NOMO-1 treated with dmso at 0.1 percent for 144 hours (cell line): ENCODE data around the gene CCNF.
A peak's percentile ranks its signal among the peaks of the same experiment; 100 is the strongest.

Source experiments
- DNase-seq: peaks from one replicate; lab custom pipeline; 2025; ENCODE audit not compliant: unreplicated experiment; lab: John Stamatoyannopoulos, UW

Gene CCNF

DNA sequence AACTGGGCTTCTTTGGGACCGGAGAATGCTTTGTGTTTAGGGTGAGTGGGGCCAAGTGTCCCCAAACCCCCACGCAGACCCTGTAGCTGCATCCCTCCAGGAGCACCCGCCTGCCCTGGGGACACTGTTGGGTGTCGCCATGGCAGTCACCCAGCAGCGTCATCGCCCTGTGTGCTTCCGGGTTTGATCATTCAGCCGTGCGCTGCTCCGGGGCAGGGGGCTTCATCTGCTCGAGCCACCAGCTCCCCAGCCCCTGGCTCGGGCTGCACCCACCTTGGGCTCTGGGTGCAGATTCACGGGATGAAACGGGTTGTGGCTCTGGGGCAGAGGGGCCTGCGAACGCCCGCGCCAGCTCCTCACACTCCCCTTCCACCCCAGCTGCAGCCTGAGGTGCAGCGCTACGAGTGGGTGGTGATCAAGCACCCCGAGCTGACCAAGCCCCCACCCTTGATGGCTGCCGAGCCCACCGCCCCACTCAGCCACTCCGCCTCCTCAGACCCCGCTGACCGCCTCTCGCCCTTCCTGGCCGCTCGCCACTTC lies 70.7 kb downstream of the CCNF start:
- no peak for DNase-seq

DNA sequence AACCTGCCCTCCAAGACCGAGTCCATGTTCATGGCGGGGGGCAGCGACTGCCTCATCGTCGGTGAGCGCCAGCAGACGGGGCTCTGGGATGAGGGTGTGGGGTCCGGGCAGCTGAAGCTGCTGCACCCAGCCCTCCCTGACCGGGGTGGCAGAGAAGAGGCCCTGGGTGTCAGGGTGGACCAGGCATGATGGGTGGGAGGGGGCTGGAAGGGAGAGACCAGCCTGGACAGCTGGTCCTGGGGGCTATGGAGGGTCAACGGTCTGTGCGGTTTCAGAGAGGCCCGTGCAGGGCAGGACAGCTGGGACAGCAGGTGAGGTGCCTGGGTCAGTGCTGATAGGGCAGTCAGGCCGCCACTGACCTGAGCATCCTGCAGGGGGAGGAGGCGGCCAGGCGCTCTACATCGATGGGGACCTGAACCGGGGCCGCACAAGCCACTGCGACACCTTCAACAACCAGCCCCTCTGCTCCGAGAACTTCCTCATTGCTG lies 71.2 kb downstream of the CCNF start:
- no peak for DNase-seq

DNA sequence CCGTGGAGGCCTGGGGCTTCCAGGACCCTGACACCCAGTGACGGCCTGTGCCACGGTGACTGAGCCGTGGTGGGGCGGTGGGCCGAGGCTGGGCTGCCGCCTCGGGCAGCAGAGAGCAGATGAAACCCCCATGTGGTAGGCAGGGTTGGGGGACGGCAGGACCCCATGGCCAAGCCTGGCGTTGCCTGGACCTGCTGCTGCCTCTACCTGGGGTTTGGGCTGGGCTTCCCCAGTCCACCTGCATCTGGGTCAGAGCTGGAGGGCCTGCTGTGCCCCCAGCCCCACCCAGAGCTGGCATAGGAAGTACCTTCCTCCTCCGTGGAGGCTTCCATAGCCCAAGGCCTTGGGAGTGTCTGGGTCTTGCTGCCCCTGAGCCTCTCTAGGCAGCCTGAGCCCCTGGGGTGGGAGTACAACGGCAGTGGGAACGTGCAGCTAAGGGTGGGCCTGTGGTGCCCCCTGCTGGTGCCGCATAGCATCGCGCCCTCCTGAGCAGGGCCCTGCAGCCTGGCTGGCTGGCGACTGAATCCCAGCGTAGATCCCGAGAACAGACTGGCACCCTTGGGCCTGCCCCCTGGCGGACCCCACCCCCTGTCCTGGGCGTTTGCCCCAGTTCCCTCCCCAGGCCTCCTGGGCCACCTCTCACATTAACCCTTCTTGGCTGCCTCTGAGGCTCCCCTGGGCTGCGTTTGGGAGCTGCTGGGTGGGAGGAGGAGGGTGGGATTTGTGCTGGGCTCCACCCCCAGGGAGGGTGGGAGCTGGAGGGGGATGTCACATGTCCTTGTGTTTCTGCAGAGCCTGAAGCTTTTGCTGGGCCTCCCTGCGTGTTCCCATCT lies 71.9 kb downstream of the CCNF start:
- peak; percentile 61 for DNase-seq

DNA sequence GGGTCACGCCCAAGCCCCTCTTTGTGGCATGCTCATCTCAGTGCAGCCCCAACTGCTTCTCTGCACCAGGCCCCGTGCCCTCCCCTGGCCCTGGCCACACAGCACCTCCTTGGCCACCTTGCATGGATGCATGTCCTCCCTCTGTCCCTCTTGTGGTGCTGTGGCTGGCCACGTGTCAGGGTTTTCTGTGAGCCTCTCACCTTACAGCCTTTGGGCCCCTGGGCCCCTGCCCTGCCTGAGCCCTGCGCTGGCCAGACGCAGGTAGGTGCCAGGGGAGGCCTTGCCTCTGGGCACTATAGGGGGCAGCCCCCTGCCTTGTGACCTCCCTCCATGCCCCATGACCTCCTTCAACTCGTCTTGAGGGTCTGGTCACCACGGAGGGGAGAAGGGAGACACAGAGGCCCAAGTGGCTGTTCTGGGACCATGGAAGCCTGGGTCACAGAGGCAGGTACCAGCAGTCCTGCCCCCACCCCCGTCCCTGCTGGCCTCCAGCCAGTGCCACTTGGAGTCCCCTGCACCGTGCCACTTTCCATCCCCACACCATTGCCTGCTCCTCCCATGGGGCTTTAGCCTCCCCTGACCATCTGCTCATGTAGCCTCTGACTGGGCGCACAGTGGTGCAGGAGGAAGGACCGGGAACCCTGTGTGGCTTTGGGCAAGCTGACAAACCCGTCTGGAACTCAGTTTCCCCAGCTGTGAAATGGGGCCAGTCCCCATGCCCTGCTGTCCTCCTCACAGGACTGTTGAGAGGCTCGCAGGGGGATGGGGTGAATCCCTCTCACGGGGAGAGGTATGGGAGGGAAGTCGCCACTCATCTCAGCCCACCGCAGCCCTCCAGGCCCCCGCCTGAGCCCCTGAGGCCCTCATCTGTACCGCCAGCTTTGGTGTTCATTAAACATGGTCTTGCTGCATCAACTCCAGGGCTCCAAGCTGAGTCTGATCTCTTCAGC lies 73.0 kb downstream of the CCNF start:
- DNase-seq: no peak

DNA sequence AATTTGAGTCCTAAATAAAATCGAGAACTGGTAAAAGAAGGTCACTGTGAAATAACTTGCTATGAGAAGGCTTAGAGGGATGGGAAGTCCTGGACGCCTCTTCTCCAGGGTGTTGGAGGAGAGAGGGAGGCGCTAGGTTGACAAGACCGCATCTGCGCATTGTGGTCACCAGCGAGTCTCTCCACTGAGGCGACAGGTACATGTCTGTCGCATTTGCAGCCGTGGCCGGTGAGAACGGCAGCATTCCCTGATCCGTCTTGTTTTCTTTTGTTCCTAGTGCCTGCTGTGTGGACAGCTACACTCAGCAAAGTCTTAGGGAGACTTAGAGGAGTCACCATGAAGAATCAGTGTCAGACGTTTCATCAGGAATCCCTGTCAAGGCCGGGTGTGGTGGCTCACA lies 76.4 kb downstream of the CCNF start:
- DNase-seq: no peak

DNA sequence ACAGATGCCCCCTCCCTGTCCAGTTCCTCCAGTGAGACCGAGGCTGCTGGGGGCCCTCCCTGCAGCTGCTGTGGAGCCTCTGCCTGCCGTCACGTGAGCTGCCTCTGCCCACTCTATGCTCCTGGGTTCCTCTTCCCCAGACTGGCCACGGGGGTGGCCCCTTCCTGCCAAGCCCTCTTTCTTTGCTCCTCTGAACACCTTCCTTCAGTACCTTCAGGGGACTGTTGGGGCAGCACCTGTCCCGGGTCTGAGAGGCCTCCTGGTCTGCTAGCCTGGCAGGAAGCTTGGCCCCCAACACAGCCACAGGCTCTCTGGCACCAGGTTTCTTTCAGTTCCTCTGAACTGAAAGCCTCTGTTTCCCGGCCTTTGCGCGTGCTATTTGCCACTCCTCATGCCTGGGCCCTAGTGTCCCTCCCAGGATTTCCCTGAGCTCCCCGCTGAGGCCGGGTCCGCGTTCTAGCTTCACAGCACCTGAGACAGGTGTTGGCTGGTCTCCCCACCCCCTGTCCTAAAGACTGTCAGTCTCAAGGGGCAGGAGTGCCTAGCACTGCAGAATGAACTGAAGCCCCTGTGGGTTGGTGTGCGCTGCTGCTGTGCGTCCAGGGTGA lies 77.9 kb downstream of the CCNF start:
- DNase-seq: peak; percentile 83

DNA sequence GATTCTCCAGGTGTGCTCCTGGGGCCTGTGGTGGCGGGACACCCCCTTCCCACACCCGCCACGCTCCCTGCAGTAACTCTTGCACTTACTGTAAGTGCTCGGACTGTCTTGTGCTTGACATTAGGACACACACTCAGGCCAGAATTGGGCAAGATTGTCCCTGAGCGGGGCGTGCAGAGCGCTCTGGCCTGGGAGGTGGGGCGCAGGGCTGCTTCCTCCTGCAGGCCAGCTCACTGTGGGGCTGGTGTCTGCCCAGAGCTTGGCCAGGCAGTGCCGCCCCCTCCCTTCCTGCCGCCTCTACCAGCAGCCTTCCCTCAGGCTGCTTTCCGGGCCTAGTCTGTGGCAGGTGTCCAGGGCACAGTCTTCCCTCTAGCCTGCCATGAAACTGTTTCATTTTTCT lies 78.4 kb downstream of the CCNF start:
- DNase-seq: peak; percentile 57
